Upper lobe of right lung (tissue), 1 donor: ENCODE data around the gene CTR9. TPM values are rescaled to one million over a fixed set of nuclear protein-coding genes. Genes with fewer than 3 reads are reported as not detected.

Experiments used
- ATAC-seq: fragments of 200-7000 bp; cut with Tn5 transposase; one replicate; pipeline ENCODE4 v1.9.1; 2020; ENCODE audit warnings: mild to moderate bottlenecking, moderate library complexity
- DNase-seq: peaks from one replicate; pipeline ENCODE4 v3.0.0-alpha.2; 2020
- H3K27ac ChIP-seq: fragments of 200-600 bp; one replicate; pipeline ENCODE4 v1.8.0; 2022
- H3K27me3 ChIP-seq: fragments of 200-600 bp; one replicate; pipeline ENCODE4 v1.8.0; 2022; ENCODE audit warnings: mild to moderate bottlenecking
- H3K36me3 ChIP-seq: fragments of 200-600 bp; one replicate; pipeline ENCODE4 v1.8.0; 2022
- H3K4me1 ChIP-seq: fragments of 200-600 bp; one replicate; pipeline ENCODE4 v1.8.0; 2022
- H3K4me3 ChIP-seq: fragments of 200-600 bp; one replicate; pipeline ENCODE4 v1.8.0; 2022; ENCODE audit warnings: mild to moderate bottlenecking
- H3K9me3 ChIP-seq: fragments of 200-600 bp; one replicate; pipeline ENCODE4 v1.8.0; 2022
- intact Hi-C: fragments of 100-400 bp; cut with DNase I; formaldehyde crosslinking; loops from one replicate; pipeline ENCODE4 v1.11.0; 2022
- total RNA-seq: library from RNA; stranded (reverse); fragmentation: NEBNext Ultra II Directional; extraction: Animal tissue kit (Norgen Biotek cat#: 25700); gene quantifications from one replicate; pipeline ENCODE4 v1.2.1, GENCODE V29; 2021
- TF ChIP-seq, protein P1 (sequence below): fragments of 200-600 bp; IDR thresholded peaks from one replicate; pipeline ENCODE4 v1.8.0; 2022; ENCODE audit warnings: antibody characterized with exemption
- donor health status: DM: no; HTN: yes; CAD: no; lungs with severe emphysema.

CTR9 gene
- total RNA-seq, 1 donor from 2014 or later, result 31.3 TPM

DNA sequence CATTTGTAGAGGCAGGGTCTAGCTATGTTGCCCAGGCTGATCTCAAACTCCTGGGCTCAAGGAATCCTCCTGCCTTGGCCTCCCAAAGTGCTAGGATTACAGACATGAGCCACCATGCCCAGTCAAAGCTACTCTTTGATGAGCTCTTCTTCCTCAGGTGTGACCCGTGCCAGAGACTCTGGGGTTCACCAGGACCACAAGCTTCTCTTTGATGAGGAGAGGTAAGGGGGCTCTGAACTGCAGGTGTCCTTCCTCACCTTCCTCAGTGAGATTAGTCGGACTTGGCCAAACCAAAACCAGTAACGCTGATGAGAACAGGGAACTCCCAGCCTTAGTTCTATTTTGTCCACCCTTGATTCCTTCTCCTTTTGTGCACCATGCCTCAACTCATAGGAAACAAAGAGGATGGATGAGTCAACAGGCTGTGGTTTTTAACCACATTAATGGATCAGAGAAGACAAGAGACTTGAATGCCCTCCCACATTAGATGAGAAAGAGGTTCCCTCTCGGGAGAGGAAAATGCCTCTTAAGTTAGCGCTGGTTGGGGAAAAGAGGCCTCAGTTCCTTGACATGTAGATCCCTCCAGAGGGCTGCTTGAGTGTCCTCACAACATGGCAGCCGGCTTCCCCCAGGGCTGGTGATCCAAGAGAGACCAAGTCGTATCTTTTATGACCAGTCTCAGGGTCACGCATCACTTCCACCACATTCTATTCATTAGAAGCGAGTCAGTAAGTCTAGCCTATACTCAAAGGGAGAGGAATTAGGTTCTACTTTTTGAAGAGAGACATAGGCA lies 25.7 kb upstream of the CTR9 start:
- no peak overlapping the region for H3K27ac ChIP-seq
- no peaks in the 10 kb centered on the region for H3K36me3 ChIP-seq
- H3K9me3 ChIP-seq, result no peaks in the 10 kb centered on the region
- no peaks in the 10 kb centered on the region for H3K27me3 ChIP-seq
- DNase-seq (no peak), ATAC-seq (peak; percentile 80)
- TF ChIP-seq, protein P1, sequence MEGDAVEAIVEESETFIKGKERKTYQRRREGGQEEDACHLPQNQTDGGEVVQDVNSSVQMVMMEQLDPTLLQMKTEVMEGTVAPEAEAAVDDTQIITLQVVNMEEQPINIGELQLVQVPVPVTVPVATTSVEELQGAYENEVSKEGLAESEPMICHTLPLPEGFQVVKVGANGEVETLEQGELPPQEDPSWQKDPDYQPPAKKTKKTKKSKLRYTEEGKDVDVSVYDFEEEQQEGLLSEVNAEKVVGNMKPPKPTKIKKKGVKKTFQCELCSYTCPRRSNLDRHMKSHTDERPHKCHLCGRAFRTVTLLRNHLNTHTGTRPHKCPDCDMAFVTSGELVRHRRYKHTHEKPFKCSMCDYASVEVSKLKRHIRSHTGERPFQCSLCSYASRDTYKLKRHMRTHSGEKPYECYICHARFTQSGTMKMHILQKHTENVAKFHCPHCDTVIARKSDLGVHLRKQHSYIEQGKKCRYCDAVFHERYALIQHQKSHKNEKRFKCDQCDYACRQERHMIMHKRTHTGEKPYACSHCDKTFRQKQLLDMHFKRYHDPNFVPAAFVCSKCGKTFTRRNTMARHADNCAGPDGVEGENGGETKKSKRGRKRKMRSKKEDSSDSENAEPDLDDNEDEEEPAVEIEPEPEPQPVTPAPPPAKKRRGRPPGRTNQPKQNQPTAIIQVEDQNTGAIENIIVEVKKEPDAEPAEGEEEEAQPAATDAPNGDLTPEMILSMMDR, result no peak
- H3K4me1 ChIP-seq, result no peaks in the 10 kb centered on the region
- no peak overlapping the region for H3K4me3 ChIP-seq
- intact Hi-C loops, result no loop called here

- no peaks in the 10 kb centered on the region for H3K36me3 ChIP-seq
- no peak overlapping the region for H3K27ac ChIP-seq
- H3K9me3 ChIP-seq, result no peaks in the 10 kb centered on the region
- H3K27me3 ChIP-seq, result no peaks in the 10 kb centered on the region
- TF ChIP-seq, protein P1, result no peak
- intact Hi-C loops, result no loop called here
- no peaks in the 10 kb centered on the region for H3K4me1 ChIP-seq
- ATAC-seq (no peak), DNase-seq (no peak)
- H3K4me3 ChIP-seq, result no peak overlapping the region
These were observed 25.2 kb upstream of the CTR9 start for GRCh38 chr11:10725907-10726253.

- no peaks in the 10 kb centered on the region for H3K36me3 ChIP-seq
- no peaks in the 10 kb centered on the region for H3K4me1 ChIP-seq
- no peaks in the 10 kb centered on the region for H3K27me3 ChIP-seq
- intact Hi-C loops, result no loop called here
- no peak overlapping the region for H3K27ac ChIP-seq
- DNase-seq, result no peak
- H3K9me3 ChIP-seq, result no peaks in the 10 kb centered on the region
- ATAC-seq, result no peak
- H3K4me3 ChIP-seq, result no peak overlapping the region
- TF ChIP-seq, protein P1, result no peak
These were observed 23.7 kb upstream of the CTR9 start for GRCh38 chr11:10727146-10727851.

GRCh38 chr11:10728154-10728553 lies 22.9 kb upstream of the CTR9 start:
- Histone ChIP-seq H3K4me1 (no peaks in the 10 kb centered on the region), H3K36me3 (no peaks in the 10 kb centered on the region), H3K27me3 (no peaks in the 10 kb centered on the region), H3K4me3 (no peak overlapping the region), H3K27ac (no peak overlapping the region), H3K9me3 (no peaks in the 10 kb centered on the region)
- ATAC-seq (no peak), DNase-seq (no peak)
- intact Hi-C loops, result no loop called here
- TF ChIP-seq, protein P1, result no peak

- Histone ChIP-seq H3K36me3 (no peaks in the 10 kb centered on the region), H3K27ac (peak overlapping the region; percentile 51), H3K4me1 (peaks cover 6% of the 10 kb centered on the region), H3K9me3 (no peaks in the 10 kb centered on the region), H3K27me3 (no peaks in the 10 kb centered on the region), H3K4me3 (no peak overlapping the region)
- peak; percentile 15 for ATAC-seq
- no peak for DNase-seq
- intact Hi-C loops, result no loop called here
- TF ChIP-seq, protein P1, result no peak
These were observed 22.1 kb upstream of the CTR9 start for GRCh38 chr11:10728789-10729472.
